Esophagus muscularis mucosa (tissue), 4 donors: ENCODE measurements around the gene THBD. TPM values are rescaled to one million over a fixed set of nuclear protein-coding genes. Genes with fewer than 3 reads are reported as not detected.

Experiments
- DNase-seq: peaks from one replicate; pipeline ENCODE4 v3.0.0-alpha.2; 2017; ENCODE audit errors: extremely low spot score
- H3K27ac ChIP-seq, 4 donors: fragments of 200-600 bp; sonication (generic); replicated peaks in 1 of 4; 1 replicate in 3 of 4; 2 replicates in 1 of 4; pipeline ENCODE4 v1.5.1; 2016 to 2019; ENCODE audit warnings: mild to moderate bottlenecking in 1 of 4
- H3K27me3 ChIP-seq, 4 donors: fragments of 200-600 bp; sonication (generic); one replicate each; pipeline versions ENCODE4 v1.5.1 to v1.6.0; 2016 to 2019
- H3K36me3 ChIP-seq, 4 donors: fragments of 200-600 bp; sonication (generic); one replicate each; pipeline ENCODE4 v1.5.1; 2016 to 2019
- H3K4me1 ChIP-seq, 4 donors: fragments of 200-600 bp; sonication (generic); one replicate each; pipeline ENCODE4 v1.5.1; 2016 to 2019
- H3K4me3 ChIP-seq, 4 donors: fragments of 200-600 bp; sonication (generic); 1 replicate in 2 of 4; 2 replicates in 2 of 4; pipeline ENCODE4 v1.5.1; 2016 to 2019; ENCODE audit warnings: mild to moderate bottlenecking in 4 of 4, moderate library complexity in 1 of 4
- H3K9me3 ChIP-seq, 4 donors: fragments of 200-600 bp; sonication (generic); 1 replicate in 3 of 4; 2 replicates in 1 of 4; pipeline ENCODE4 v1.5.1; 2016 to 2019
- CTCF ChIP-seq, 3 experiments: fragments of 200-600 bp in 2 of 3; fragments of 450-650 bp in 1 of 3; sonication (generic) in 2 of 3; IDR thresholded peaks; one replicate each; pipeline ENCODE4 v1.5.1; 2017 to 2019; ENCODE audit warnings: antibody characterized with exemption in 3 of 3, mild to moderate bottlenecking in 2 of 3, moderate library complexity in 1 of 3
- EP300 ChIP-seq: sonication (generic); formaldehyde crosslinking; IDR thresholded peaks from one replicate; pipeline ENCODE4 v1.6.1; 2017; ENCODE audit warnings: antibody characterized with exemption
- POLR2A ChIP-seq: fragments of 450-650 bp; IDR thresholded peaks from one replicate; pipeline ENCODE4 v1.6.1; 2017; ENCODE audit warnings: antibody characterized with exemption, moderate library complexity, mild to moderate bottlenecking, low read depth
- POLR2AphosphoS5 ChIP-seq, 2 donors: sonication (generic); formaldehyde crosslinking; IDR thresholded peaks; one replicate each; pipeline ENCODE4 v1.6.1; 2017; ENCODE audit warnings: antibody characterized with exemption in 2 of 2
- WGBS: methylation state at CpG from one replicate; pipeline ENCODE4 v1.1.5; 2018; 5-methylcytosine and 5-hydroxymethylcytosine counted together
- intact Hi-C: fragments of 100-400 bp; cut with DNase I; formaldehyde crosslinking; loops from one replicate; pipeline ENCODE4 v1.15.1; 2023
- total RNA-seq, 4 donors: library from RNA; depleted of rRNA; stranded (reverse); fragments of >200 nt; gene quantifications; one replicate each; pipeline versions ENCODE4 v1.1.0 to v1.2.1, GENCODE V29; 2016

The THBD gene
- total RNA-seq, 4 donors from 2014 or later: 22.4 to 206 (median 47.3) TPM

- H3K4me1 ChIP-seq: peaks cover 0 to 9% (median 0%) of the 10 kb centered on the region in 4 donors
- intact Hi-C loops: no loop called here
- H3K36me3 ChIP-seq: no peaks in the 10 kb centered on the region
- H3K4me3 ChIP-seq: no peak overlapping the region
- DNase-seq: no peak
- WGBS: 70% methylated on average over 4 of the region's 4 CpGs
- H3K9me3 ChIP-seq: no peaks in the 10 kb centered on the region
- TF ChIP-seq POLR2AphosphoS5 (IDR thresholded peaks at IDR 0.05) (no peak), EP300 (no peak), CTCF (IDR thresholded peaks at IDR 0.05) (no peak), POLR2A (no peak)
- no peak overlapping the region for H3K27ac ChIP-seq
- H3K27me3 ChIP-seq: no peaks in the 10 kb centered on the region
Observed at GRCh38 chr20:22999756-23000155, 49.7 kb downstream of the THBD start.

DNA sequence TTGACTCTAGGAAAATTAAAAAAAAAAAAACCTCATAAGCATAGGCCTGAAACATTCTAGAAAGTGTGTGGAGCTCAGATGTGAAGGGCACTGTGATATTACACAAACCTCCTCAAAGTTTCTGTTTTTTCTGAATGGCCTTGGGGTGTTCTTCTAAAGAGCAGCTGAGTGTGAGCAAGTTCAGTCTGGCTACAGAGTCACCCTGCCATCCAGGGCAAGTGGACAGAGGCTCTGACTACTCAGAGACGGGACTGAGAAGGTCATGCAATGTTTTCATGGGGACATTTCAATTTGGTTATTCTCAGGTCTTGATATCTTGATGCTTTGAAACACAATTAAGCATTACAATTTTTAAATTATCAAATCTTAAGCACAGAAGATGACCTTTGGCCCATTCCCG is 51.0 kb downstream of the THBD start:
- intact Hi-C loops: no loop called here

DNA sequence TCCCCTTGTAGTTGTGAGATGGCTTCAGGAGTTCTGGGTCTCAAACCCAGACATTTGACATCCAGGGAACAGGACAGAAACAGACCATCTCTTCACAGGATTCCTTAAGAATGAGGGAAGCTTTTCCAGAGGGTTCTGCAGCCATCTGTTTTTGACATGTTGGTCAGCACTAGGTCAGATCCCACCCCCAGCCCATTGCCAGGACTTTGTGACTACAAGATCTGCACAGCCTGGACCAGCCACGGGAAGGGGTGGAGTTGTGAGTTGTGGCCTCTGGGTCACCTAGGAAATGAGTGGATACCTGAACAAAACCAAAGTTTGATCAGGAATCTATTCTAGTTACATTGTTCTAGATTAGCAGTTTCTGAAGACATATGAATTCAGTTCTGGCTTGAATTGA is 53.5 kb downstream of the THBD start:
- no peak for DNase-seq
- TF ChIP-seq EP300 (no peak), POLR2A (no peak), POLR2AphosphoS5 (IDR thresholded peaks at IDR 0.05) (no peak), CTCF (IDR thresholded peaks at IDR 0.05) (no peak)
- H3K36me3 ChIP-seq: no peaks in the 10 kb centered on the region
- H3K27me3 ChIP-seq: no peaks in the 10 kb centered on the region
- no peak overlapping the region for H3K4me3 ChIP-seq
- H3K4me1 ChIP-seq: peaks cover 0 to 9% (median 0%) of the 10 kb centered on the region in 4 donors
- no peak overlapping the region for H3K27ac ChIP-seq
- peaks cover 0 to 9% (median 4%) of the 10 kb centered on the region in 4 donors for H3K9me3 ChIP-seq
- WGBS: 85% methylated on average over 1 of the region's 1 CpG
- intact Hi-C loops: no loop called here

More for the DNA sequence above, 51.0 kb downstream of the THBD start:
- no peak overlapping the region for H3K27ac ChIP-seq
- 93% methylated on average over 2 of the region's 2 CpGs for WGBS
- no peaks in the 10 kb centered on the region for H3K36me3 ChIP-seq
- H3K4me3 ChIP-seq: no peak overlapping the region
- DNase-seq: no peak
- peaks cover 0 to 2% (median 0%) of the 10 kb centered on the region in 4 donors for H3K9me3 ChIP-seq
- peaks cover 0 to 9% (median 0%) of the 10 kb centered on the region in 4 donors for H3K4me1 ChIP-seq
- H3K27me3 ChIP-seq: no peaks in the 10 kb centered on the region
- TF ChIP-seq CTCF (IDR thresholded peaks at IDR 0.05) (no peak), POLR2AphosphoS5 (IDR thresholded peaks at IDR 0.05) (no peak), POLR2A (no peak), EP300 (no peak)

Other genes with a start within 250 kb of the THBD start
- not detected for gene SSTR4, start 14.4 kb downstream of the THBD start, total RNA-seq
- 10 to 100 TPM; 24.5 to 80.7 (median 66.0) TPM for gene CD93, start 36.7 kb upstream of the THBD start, total RNA-seq